ENCODE results near the gene CD7.
A peak's percentile ranks its signal among the peaks of the same experiment; 100 is the strongest.

CD7 gene

GRCh38 chr17:82297714-82298537 lies 19.5 kb downstream of the CD7 start:
- DNase-seq: no peak

- DNase-seq: no peak
Measured at GRCh38 chr17:82297280-82297713, 20.1 kb downstream of the CD7 start.

- DNase-seq: no peak
Measured at GRCh38 chr17:82296511-82297279, 20.7 kb downstream of the CD7 start.

- no peak for DNase-seq
Measured at GRCh38 chr17:82295472-82295814, 22.0 kb downstream of the CD7 start.

- no peak for DNase-seq
Measured at GRCh38 chr17:82294064-82294773, 23.2 kb downstream of the CD7 start.

GRCh38 chr17:82292251-82293154 lies 24.9 kb downstream of the CD7 start:
- DNase-seq: peak; percentile 79

GRCh38 chr17:82291582-82292250 lies 25.7 kb downstream of the CD7 start:
- DNase-seq: no peak

GRCh38 chr17:82287868-82288801 lies 29.3 kb downstream of the CD7 start:
- no peak for DNase-seq

- no peak for DNase-seq
Measured at GRCh38 chr17:82287013-82287867, 30.2 kb downstream of the CD7 start.

GRCh38 chr17:82285141-82285540 lies 32.3 kb downstream of the CD7 start:
- DNase-seq: no peak

GRCh38 chr17:82283208-82283749 lies 34.1 kb downstream of the CD7 start:
- no peak for DNase-seq

GRCh38 chr17:82282239-82283207 lies 34.9 kb downstream of the CD7 start:
- DNase-seq: no peak

GRCh38 chr17:82281502-82282238 lies 35.7 kb downstream of the CD7 start:
- no peak for DNase-seq

GRCh38 chr17:82281076-82281475 lies 36.3 kb downstream of the CD7 start:
- DNase-seq: no peak

GRCh38 chr17:82280537-82280936 lies 36.9 kb downstream of the CD7 start:
- DNase-seq: no peak

- DNase-seq: no peak
Measured at GRCh38 chr17:82278786-82279391, 38.5 kb downstream of the CD7 start.

- DNase-seq: no peak
Measured at GRCh38 chr17:82278308-82278707, 39.1 kb downstream of the CD7 start.
